GM12874 (cell line): ENCODE measurements around the gene TP53RK.

Experiments
- CTCF ChIP-seq: IDR thresholded peaks from 2 replicates; pipeline ENCODE4 v1.5.1; 2011; ENCODE audit warnings: low read depth, mild to moderate bottlenecking, control low read depth, low read length, moderate library complexity; ENCODE audit not compliant: insufficient read depth

Gene TP53RK

DNA sequence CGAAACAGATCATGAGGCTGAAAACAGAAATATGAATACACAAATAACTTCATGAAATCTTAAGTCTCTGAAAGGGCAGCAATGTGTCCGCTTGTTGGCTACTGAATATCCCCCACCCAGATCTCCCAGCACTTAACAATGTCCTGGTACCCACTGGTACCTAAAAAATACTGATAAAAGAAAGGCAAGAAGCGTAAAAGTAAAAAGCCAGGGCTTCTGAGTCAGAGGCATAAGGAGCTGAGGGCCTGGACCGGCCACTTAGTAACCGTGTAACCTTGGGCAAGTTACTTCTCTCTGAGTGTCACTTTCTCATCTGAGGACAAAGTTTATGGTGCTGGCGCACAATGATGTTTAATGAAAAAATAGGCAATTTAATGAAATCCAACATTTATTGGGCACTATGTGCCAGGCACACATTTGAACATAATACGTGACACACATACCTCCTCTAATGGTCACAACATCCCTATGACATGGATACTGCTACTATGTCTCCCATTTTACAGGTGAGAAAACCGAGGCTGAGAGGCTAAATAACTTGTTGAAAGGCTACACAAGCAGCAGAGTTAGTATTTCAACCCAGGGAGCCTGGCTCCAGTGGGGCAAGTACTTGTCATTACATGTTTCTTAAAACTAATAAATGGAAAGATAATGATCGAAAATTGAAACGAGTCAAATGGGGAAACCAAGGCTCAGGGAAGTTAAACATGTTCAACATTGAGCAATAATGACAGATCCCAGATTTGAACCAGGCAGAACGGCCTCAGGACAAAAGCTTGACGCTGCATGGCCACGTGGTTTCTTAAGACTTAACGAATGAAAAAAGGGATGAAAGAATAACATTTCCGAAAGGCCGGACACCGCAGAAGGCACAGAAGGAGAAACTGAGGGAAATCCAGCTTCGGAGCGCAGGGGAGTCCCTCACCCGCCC, 828 bp downstream of the TP53RK start:
- TF ChIP-seq CTCF, result no peak

DNA sequence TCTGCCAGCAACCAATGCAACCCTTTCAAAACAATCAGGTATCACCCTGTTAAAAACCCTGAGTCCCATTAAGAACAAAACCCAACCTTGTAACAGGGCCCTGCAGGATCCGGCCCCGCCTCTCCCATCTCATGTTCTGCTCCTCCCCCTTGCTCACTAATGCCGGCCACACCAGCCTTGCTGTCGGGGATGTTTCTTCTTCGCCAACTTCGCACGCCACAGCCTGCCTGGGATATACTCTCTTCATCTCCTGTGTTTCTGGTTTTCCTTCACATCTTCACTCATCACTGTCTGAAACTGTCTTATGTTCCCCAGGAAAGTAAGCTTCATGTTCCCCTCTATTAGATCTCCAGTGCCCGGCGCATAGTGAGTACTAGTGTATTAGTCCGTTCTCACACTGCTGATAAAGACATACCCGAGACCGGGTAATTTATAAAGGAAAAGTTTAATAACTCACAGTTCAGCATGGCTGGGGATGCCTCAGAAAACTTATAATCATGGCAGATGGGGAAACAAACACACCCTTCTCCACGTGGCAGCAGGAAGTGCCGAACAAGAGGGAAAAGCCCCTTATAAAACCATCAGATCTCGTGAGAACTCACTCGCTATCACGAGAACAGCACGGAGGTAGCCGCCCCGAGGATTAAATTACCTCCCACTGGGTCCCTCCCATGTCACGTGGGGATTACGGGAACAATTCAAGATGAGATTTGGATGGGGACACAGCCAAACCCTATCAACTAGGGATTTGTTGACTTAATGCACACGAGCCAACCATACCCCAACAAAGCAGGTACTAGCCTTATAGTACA, 5.1 kb downstream of the TP53RK start:
- no peak for TF ChIP-seq CTCF

DNA sequence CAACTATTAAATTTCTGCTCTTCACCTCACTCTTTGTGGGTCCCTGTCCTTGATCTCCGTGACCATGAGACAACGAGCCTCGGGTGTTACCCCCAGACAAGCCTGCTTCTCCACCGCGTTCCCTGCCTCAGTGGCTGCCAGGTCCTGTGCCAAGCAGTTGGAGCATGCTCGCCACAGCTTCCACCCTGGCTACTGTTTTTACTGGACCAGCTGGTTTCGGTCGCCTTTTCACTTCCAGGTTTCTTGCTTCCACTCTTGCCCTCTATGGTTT, 5.6 kb downstream of the TP53RK start:
- TF ChIP-seq CTCF, result no peak

- TF ChIP-seq CTCF, result no peak
Measured at GRCh38 chr20:46683011-46683667, 6.1 kb downstream of the TP53RK start.

GRCh38 chr20:46682063-46682821, 7.0 kb downstream of the TP53RK start:
- TF ChIP-seq CTCF, result no peak

GRCh38 chr20:46681032-46681854, 8.0 kb downstream of the TP53RK start:
- TF ChIP-seq CTCF, result peak; percentile 79
